Astrocyte of the cerebellum (primary cell): Measurements from ENCODE around the gene HSPB9.

Experiments used
- DNase-seq: peaks from one replicate; pipeline ENCODE4 v3.0.0-alpha.2; 2011; ENCODE audit warnings: low read depth
- H3K4me3 ChIP-seq: 2 replicates; pipeline ENCODE4 v1.5.1; 2011; ENCODE audit warnings: mild to moderate bottlenecking, low read depth, low read length, moderate library complexity
- CTCF ChIP-seq: IDR thresholded peaks from 2 replicates; pipeline ENCODE4 v1.5.1; 2012; ENCODE audit warnings: low read length, low read depth, moderate library complexity, mild to moderate bottlenecking; ENCODE audit errors: missing control alignments
- in situ Hi-C: cut with HindIII; loops from 2 replicates; pipeline ENCODE4 v1.10.0; 2017; ENCODE audit warnings: low sequenced_read_pairs

Gene HSPB9

GRCh38 chr17:42103221-42103954, 19.2 kb upstream of the HSPB9 start:
- no peak for DNase-seq
- in situ Hi-C loops: no loop called here
- no peak for TF ChIP-seq CTCF
- H3K4me3 ChIP-seq: no peak overlapping the region

GRCh38 chr17:42104264-42104663, 18.3 kb upstream of the HSPB9 start:
- no peak overlapping the region for H3K4me3 ChIP-seq
- no peak for DNase-seq
- TF ChIP-seq CTCF: no peak
- in situ Hi-C loops: no loop called here

- no peak for DNase-seq
- H3K4me3 ChIP-seq: no peak overlapping the region
- in situ Hi-C loops: no loop called here
- TF ChIP-seq CTCF: no peak
These were observed 16.6 kb upstream of the HSPB9 start for GRCh38 chr17:42106009-42106408.

- in situ Hi-C loops: no loop called here
- peak overlapping the region; percentile 22 for H3K4me3 ChIP-seq
- no peak for DNase-seq
- no peak for TF ChIP-seq CTCF
These were observed 15.5 kb upstream of the HSPB9 start for GRCh38 chr17:42107124-42107523.

- in situ Hi-C loops: no loop called here
- TF ChIP-seq CTCF: no peak
- peak overlapping the region; percentile 22 for H3K4me3 ChIP-seq
- no peak for DNase-seq
These were observed 14.7 kb upstream of the HSPB9 start for GRCh38 chr17:42107597-42108576.

GRCh38 chr17:42109086-42109485, 13.5 kb upstream of the HSPB9 start:
- TF ChIP-seq CTCF: no peak
- DNase-seq: no peak
- in situ Hi-C loops: no loop called here
- H3K4me3 ChIP-seq: no peak overlapping the region
